HepG2 (cell line): Measurements from ENCODE around the gene TM9SF2. TPM values are rescaled to one million over a fixed set of nuclear protein-coding genes. Genes with fewer than 3 reads are reported as not detected.
A peak's percentile ranks its signal among the peaks of the same experiment; 100 is the strongest.

Source experiments
- ATF6 ChIP-seq: sonication (generic); formaldehyde crosslinking; conservative IDR thresholded peaks from 2 replicates; pipeline ENCODE4 v1.4.0; 2020; ENCODE audit warnings: missing genetic modification reagents
- CCAR2 ChIP-seq: fragments of 200-400 bp; formaldehyde crosslinking; optimal IDR thresholded peaks from 2 replicates; pipeline ENCODE3; 2018; ENCODE audit warnings: low read depth, mild to moderate bottlenecking, low read length, moderate library complexity
- CTCF ChIP-seq: sonication (generic); formaldehyde crosslinking; IDR thresholded peaks from 2 replicates; pipeline ENCODE4 v1.5.0; 2020; ENCODE audit warnings: mild to moderate bottlenecking, missing genetic modification reagents, moderate library complexity
- EED ChIP-seq: sonication (generic); formaldehyde crosslinking; IDR thresholded peaks from 2 replicates; pipeline ENCODE4 v1.5.0; 2020; ENCODE audit warnings: mild to moderate bottlenecking, missing genetic modification reagents
- HMG20B ChIP-seq: conservative IDR thresholded peaks from 2 replicates; pipeline ENCODE4 v1.6.1; 2016; ENCODE audit warnings: missing genetic modification reagents, missing compliant biosample characterization
- JARID2 ChIP-seq: sonication (generic); formaldehyde crosslinking; IDR thresholded peaks from 2 replicates; pipeline ENCODE4 v1.8.1; 2023; ENCODE audit warnings: missing genetic modification reagents, inconsistent platforms; ENCODE audit not compliant: insufficient replicate concordance
- LCORL ChIP-seq, 2 experiments: fragments of 450-650 bp in 1 of 2; sonication (generic) in 1 of 2; formaldehyde crosslinking in 1 of 2; IDR thresholded peaks; 2 replicates each; pipeline versions ENCODE4 v1.5.0 to v1.6.1; 2017 to 2020; ENCODE audit warnings: antibody characterized with exemption in 1 of 2, missing genetic modification reagents in 1 of 2
- MED1 ChIP-seq: sonication (generic); formaldehyde crosslinking; IDR thresholded peaks from 2 replicates; pipeline ENCODE4 v1.4.0; 2020; ENCODE audit warnings: missing genetic modification reagents
- MEIS2 ChIP-seq: sonication (generic); formaldehyde crosslinking; IDR thresholded peaks from 2 replicates; pipeline ENCODE4 v1.9.0; 2021; ENCODE audit warnings: mild to moderate bottlenecking, missing genetic modification reagents
- ZBTB46 ChIP-seq: sonication (generic); formaldehyde crosslinking; IDR thresholded peaks from 2 replicates; pipeline ENCODE4 v1.4.0; 2020; ENCODE audit warnings: mild to moderate bottlenecking, missing genetic modification reagents, borderline replicate concordance
- ZHX2 ChIP-seq, 2 experiments: sonication (generic) in 1 of 2; formaldehyde crosslinking in 1 of 2; IDR thresholded peaks; 2 replicates each; pipeline versions ENCODE4 v1.6.1 to v1.9.0; 2014 to 2022; ENCODE audit warnings: antibody characterized with exemption in 1 of 2, borderline replicate concordance in 1 of 2, inconsistent platforms in 1 of 2, low read depth in 1 of 2, missing genetic modification reagents in 1 of 2
- ZNF639 ChIP-seq: conservative IDR thresholded peaks from 2 replicates; pipeline ENCODE4 v1.6.1; 2018; ENCODE audit warnings: missing genetic modification reagents
- ZSCAN12 ChIP-seq: sonication (generic); formaldehyde crosslinking; IDR thresholded peaks from 2 replicates; pipeline ENCODE4 v1.9.0; 2021; ENCODE audit warnings: mild to moderate bottlenecking, missing genetic modification reagents
- polyA plus RNA-seq, 8 experiments: library from polyadenylated mRNA; depleted of rRNA in 3 of 8; stranded (reverse) in 7 of 8; unstranded in 1 of 8; fragments of >200 nt; fragmentation: Illumina TruSeq in 4 of 8; extraction: Trizol in 4 of 8; gene quantifications; 2 replicates each; pipeline versions ENCODE4 v1.2.1 to v1.2.3, GENCODE V29; 2011 to 2016; ENCODE audit warnings: low read depth in 4 of 8, missing spikeins in 1 of 8, mixed read lengths in 1 of 8; ENCODE audit not compliant: insufficient read depth in 1 of 8
- total RNA-seq, 5 experiments: library from RNA; depleted of rRNA; stranded (reverse); fragments of >200 nt; fragmentation: Illumina TruSeq; extraction: Trizol; gene quantifications; 2 replicates each; pipeline ENCODE4 v1.2.3, GENCODE V29; 2016; ENCODE audit warnings: low read depth in 1 of 5

Gene TM9SF2
- total and polyA plus RNA-seq, 2 of the 13 experiments (the other 11 are each of a cell fraction or from before 2014, with no cell fraction given): 94.1 to 123 TPM

- TF ChIP-seq ZBTB46 (CRISPR knock-in tag): no peak
- TF ChIP-seq MED1 (CRISPR knock-in tag): peak; percentile 34; the same call in 1 of the 2 replicates
- peak; percentile 38; the same call in 1 of the 2 replicates for TF ChIP-seq ZSCAN12 (CRISPR knock-in tag)
- 0 out of 2 replicates have a peak, but pooled peaks have one; percentile 15 for TF ChIP-seq MEIS2 (CRISPR knock-in tag)
- no peak for TF ChIP-seq LCORL (IDR thresholded peaks at IDR 0.05)
- no peak for TF ChIP-seq LCORL (CRISPR knock-in tag; IDR thresholded peaks at IDR 0.05)
- TF ChIP-seq HMG20B (CRISPR knock-in tag): no peak
- TF ChIP-seq ZHX2 (IDR thresholded peaks at IDR 0.05; ENCODE audit: low read depth): no peak
- no peak for TF ChIP-seq ZHX2 (CRISPR knock-in tag; IDR thresholded peaks at IDR 0.05; ENCODE audit: borderline replicate concordance)
- no peak for TF ChIP-seq ZNF639 (CRISPR knock-in tag)
- TF ChIP-seq CTCF (CRISPR knock-in tag): no peak
- no peak for TF ChIP-seq ATF6 (CRISPR knock-in tag)
- no peak for TF ChIP-seq CCAR2
- TF ChIP-seq EED (CRISPR knock-in tag): no peak
- no peak for TF ChIP-seq JARID2
Measured at GRCh38 chr13:99496184-99497142, 4.8 kb upstream of the TM9SF2 start (continued).
